HL-60 (cell line): ENCODE data around the gene AMFR.

Source experiments
- CTCF ChIP-seq: IDR thresholded peaks from one replicate; pipeline ENCODE4 v1.5.1; 2011; ENCODE audit warnings: low read length, control low read depth, inconsistent platforms; ENCODE audit not compliant: insufficient read depth
- GABPA ChIP-seq: IDR thresholded peaks from 2 replicates; pipeline ENCODE4 v1.6.1; 2012; ENCODE audit warnings: low read depth

- no peak for TF ChIP-seq CTCF
- TF ChIP-seq GABPA = no peak
These were observed 87.5 kb downstream of the AMFR start for GRCh38 chr16:56337858-56338325.
